Large intestine (tissue), 3 donors: ENCODE measurements around the gene REEP2. TPM values are rescaled to one million over a fixed set of nuclear protein-coding genes. Genes with fewer than 3 reads are reported as not detected.
"Not testable (repeated sequence)": the region's sequence is repeated elsewhere in the genome, so short reads cannot be mapped to it uniquely, and the experiment has no call there.

Experiments used
- DNase-seq, 2 donors: peaks; one replicate each; pipeline versions ENCODE4 v3.0.0 to v3.0.0-alpha.2; 2013
- H3K27ac ChIP-seq: one replicate; pipeline ENCODE4 v1.5.1; 2013; ENCODE audit warnings: low read length
- H3K27me3 ChIP-seq: 2 replicates; pipeline ENCODE4 v1.6.1; 2013; ENCODE audit warnings: low read length; ENCODE audit not compliant: control insufficient read depth, insufficient read depth
- H3K36me3 ChIP-seq: 2 replicates; pipeline ENCODE4 v1.6.1; 2013; ENCODE audit warnings: low read length; ENCODE audit not compliant: control insufficient read depth, insufficient read depth
- H3K4me1 ChIP-seq: one replicate; pipeline ENCODE4 v1.6.1; 2013; ENCODE audit warnings: low read length; ENCODE audit not compliant: control insufficient read depth, insufficient read depth
- H3K4me3 ChIP-seq: one replicate; pipeline ENCODE4 v1.5.1; 2013; ENCODE audit warnings: low read length
- H3K9me3 ChIP-seq: one replicate; pipeline ENCODE4 v1.6.1; 2013; ENCODE audit warnings: mild to moderate bottlenecking, low read depth, low read length, moderate library complexity; ENCODE audit not compliant: control insufficient read depth
- WGBS: methylation state at CpG from one replicate; pipeline ENCODE4 v1.1.5; 2013; ENCODE audit warnings: low lambda C conversion rate; ENCODE audit not compliant: insufficient coverage; 5-methylcytosine and 5-hydroxymethylcytosine counted together
- polyA plus RNA-seq: library from polyadenylated mRNA; unstranded; fragments of 120-200 nt; gene quantifications from one replicate; pipeline ENCODE4 v1.2.1, GENCODE V29; 2013

REEP2 gene
- polyA plus RNA-seq, 1 donor: 38.6 TPM

DNA sequence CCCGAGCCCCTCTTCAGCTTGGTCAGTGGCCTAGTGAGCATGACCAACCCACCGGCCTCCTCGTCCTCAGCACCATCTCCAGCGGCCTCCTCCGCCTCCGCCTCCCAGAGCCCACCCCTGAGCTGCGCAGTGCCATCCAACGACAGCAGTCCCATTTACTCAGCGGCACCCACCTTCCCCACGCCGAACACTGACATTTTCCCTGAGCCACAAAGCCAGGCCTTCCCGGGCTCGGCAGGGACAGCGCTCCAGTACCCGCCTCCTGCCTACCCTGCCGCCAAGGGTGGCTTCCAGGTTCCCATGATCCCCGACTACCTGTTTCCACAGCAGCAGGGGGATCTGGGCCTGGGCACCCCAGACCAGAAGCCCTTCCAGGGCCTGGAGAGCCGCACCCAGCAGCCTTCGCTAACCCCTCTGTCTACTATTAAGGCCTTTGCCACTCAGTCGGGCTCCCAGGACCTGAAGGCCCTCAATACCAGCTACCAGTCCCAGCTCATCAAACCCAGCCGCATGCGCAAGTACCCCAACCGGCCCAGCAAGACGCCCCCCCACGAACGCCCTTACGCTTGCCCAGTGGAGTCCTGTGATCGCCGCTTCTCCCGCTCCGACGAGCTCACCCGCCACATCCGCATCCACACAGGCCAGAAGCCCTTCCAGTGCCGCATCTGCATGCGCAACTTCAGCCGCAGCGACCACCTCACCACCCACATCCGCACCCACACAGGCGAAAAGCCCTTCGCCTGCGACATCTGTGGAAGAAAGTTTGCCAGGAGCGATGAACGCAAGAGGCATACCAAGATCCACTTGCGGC, 28.2 kb downstream of the REEP2 start:
- no peak overlapping the region for H3K27ac ChIP-seq
- WGBS: no CpG with 5 or more reads among the region's 45 CpGs
- peaks cover 19% of the 10 kb centered on the region for H3K4me1 ChIP-seq
- peaks cover 3% of the 10 kb centered on the region for H3K27me3 ChIP-seq
- H3K9me3 ChIP-seq: no peaks in the 10 kb centered on the region
- peak overlapping the region; percentile 60 for H3K4me3 ChIP-seq
- no peak for DNase-seq
- peaks cover 11% of the 10 kb centered on the region for H3K36me3 ChIP-seq

GRCh38 chr5:138467711-138468132, 28.9 kb downstream of the REEP2 start:
- Histone ChIP-seq H3K36me3 (peaks cover 11% of the 10 kb centered on the region), H3K27me3 (peaks cover 3% of the 10 kb centered on the region), H3K4me1 (peaks cover 19% of the 10 kb centered on the region), H3K9me3 (no peaks in the 10 kb centered on the region), H3K27ac (no peak overlapping the region), H3K4me3 (no peak overlapping the region)
- DNase-seq: no peak
- WGBS: 100% methylated on average over 6 of the region's 14 CpGs

GRCh38 chr5:138468133-138468965, 29.5 kb downstream of the REEP2 start:
- peaks cover 14% of the 10 kb centered on the region for H3K4me1 ChIP-seq
- H3K36me3 ChIP-seq: peaks cover 11% of the 10 kb centered on the region
- H3K9me3 ChIP-seq: no peaks in the 10 kb centered on the region
- H3K27ac ChIP-seq: no peak overlapping the region
- DNase-seq: no peak
- peaks cover 3% of the 10 kb centered on the region for H3K27me3 ChIP-seq
- no peak overlapping the region for H3K4me3 ChIP-seq
- 94% methylated on average over 5 of the region's 7 CpGs for WGBS

GRCh38 chr5:138468966-138469539, 30.2 kb downstream of the REEP2 start:
- H3K4me3 ChIP-seq: no peak overlapping the region
- no peaks in the 10 kb centered on the region for H3K9me3 ChIP-seq
- peaks cover 11% of the 10 kb centered on the region for H3K36me3 ChIP-seq
- H3K27ac ChIP-seq: no peak overlapping the region
- 100% methylated on average over 3 of the region's 8 CpGs for WGBS
- H3K27me3 ChIP-seq: peaks cover 3% of the 10 kb centered on the region
- DNase-seq: no peak
- peaks cover 13% of the 10 kb centered on the region for H3K4me1 ChIP-seq

GRCh38 chr5:138469540-138470321, 30.9 kb downstream of the REEP2 start:
- Histone ChIP-seq H3K4me3 (no peak overlapping the region), H3K27me3 (peaks cover 3% of the 10 kb centered on the region), H3K4me1 (peaks cover 13% of the 10 kb centered on the region), H3K36me3 (peaks cover 11% of the 10 kb centered on the region), H3K9me3 (no peaks in the 10 kb centered on the region), H3K27ac (no peak overlapping the region)
- no CpG with 5 or more reads among the region's 8 CpGs for WGBS
- peak in 1 of 2 donors; percentile 42 for DNase-seq

- WGBS: no CpG with 5 or more reads among the region's 3 CpGs
- no peak for DNase-seq
- peaks cover 11% of the 10 kb centered on the region for H3K36me3 ChIP-seq
Measured at GRCh38 chr5:138470322-138471051, 31.6 kb downstream of the REEP2 start.

DNA sequence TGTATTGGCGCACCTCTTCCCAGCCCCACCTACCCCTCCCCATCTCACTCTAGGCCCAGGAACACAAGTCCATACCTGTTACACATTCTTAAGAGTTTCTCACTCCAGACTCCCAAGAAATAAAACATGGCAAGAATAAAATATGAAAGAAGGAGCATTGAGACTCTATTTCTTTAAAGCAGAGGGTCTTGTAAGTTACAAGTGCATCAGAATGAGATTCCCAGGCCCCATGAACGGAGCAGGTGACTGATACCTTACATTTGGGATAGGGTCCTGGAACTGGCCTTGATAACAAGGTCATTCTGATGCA, 32.1 kb downstream of the REEP2 start:
- Histone ChIP-seq H3K27me3 (peaks cover 3% of the 10 kb centered on the region), H3K4me3 (no peak overlapping the region), H3K4me1 (peaks cover 12% of the 10 kb centered on the region), H3K9me3 (no peaks in the 10 kb centered on the region), H3K27ac (no peak overlapping the region), H3K36me3 (peaks cover 11% of the 10 kb centered on the region)
- no CpG with 5 or more reads among the region's 2 CpGs for WGBS
- DNase-seq: no peak

More at GRCh38 chr5:138470322-138471051, 31.6 kb downstream of the REEP2 start:
- peaks cover 3% of the 10 kb centered on the region for H3K27me3 ChIP-seq
- H3K9me3 ChIP-seq: no peaks in the 10 kb centered on the region
- H3K27ac ChIP-seq: no peak overlapping the region
- H3K4me1 ChIP-seq: peaks cover 13% of the 10 kb centered on the region
- H3K4me3 ChIP-seq: no peak overlapping the region

- Histone ChIP-seq H3K27ac (no peak overlapping the region), H3K27me3 (no peaks in the 10 kb centered on the region), H3K4me3 (no peak overlapping the region), H3K36me3 (peaks cover 9% of the 10 kb centered on the region), H3K9me3 (no peaks in the 10 kb centered on the region), H3K4me1 (peaks cover under 1% of the 10 kb centered on the region)
- whole genome bisulfite sequencing: no CpG with 5 or more reads among the region's 6 CpGs
- no peak for DNase-seq
Measured at GRCh38 chr5:138472353-138472752, 33.5 kb downstream of the REEP2 start.

GRCh38 chr5:138473151-138473550, 34.3 kb downstream of the REEP2 start:
- not testable (repeated sequence) for DNase-seq, H3K9me3 ChIP-seq
- WGBS: no CpG with 5 or more reads among the region's 5 CpGs

More at GRCh38 chr5:138473151-138473550, 34.3 kb downstream of the REEP2 start:
- H3K36me3 ChIP-seq, H3K27ac ChIP-seq, H3K27me3 ChIP-seq, H3K4me1 ChIP-seq, H3K4me3 ChIP-seq: not testable (repeated sequence)
